Panc1 (cell line): ENCODE results near the gene SFI1.

Experiments
- CTCF ChIP-seq: fragments of 450-650 bp; IDR thresholded peaks from 2 replicates; pipeline ENCODE4 v1.5.1; 2017; ENCODE audit warnings: mild to moderate bottlenecking
- POLR2AphosphoS5 ChIP-seq: IDR thresholded peaks from 2 replicates; pipeline ENCODE4 v1.6.1; 2012; ENCODE audit warnings: mild to moderate bottlenecking, low read depth, low read length, moderate library complexity
- REST ChIP-seq, 2 experiments: IDR thresholded peaks; 2 replicates each; pipeline ENCODE4 v1.6.1; 2011 to 2012; ENCODE audit warnings: low read depth in 2 of 2, control low read depth in 1 of 2, low read length in 1 of 2, mild to moderate bottlenecking in 1 of 2, moderate library complexity in 1 of 2; ENCODE audit not compliant: insufficient read depth in 1 of 2

- TF ChIP-seq CTCF (no peak), POLR2AphosphoS5 (no peak), REST (IDR thresholded peaks at IDR 0.05; ENCODE audit: insufficient read depth in 1 of 2, low read depth in 2 of 2, low read length in 1 of 2) (no peak)
Observed at GRCh38 chr22:31530823-31531195, 34.5 kb downstream of the SFI1 start.
